ENCODE results near the gene GATA3.

- TF ChIP-seq POLR2AphosphoS5 (IDR thresholded peaks at IDR 0.05; ENCODE audit: low read depth) (no peak), CTCF (IDR thresholded peaks at IDR 0.05; ENCODE audit: insufficient read depth, low read length) (no peak), GABPA (IDR thresholded peaks at IDR 0.05; ENCODE audit: low read depth) (no peak), REST (IDR thresholded peaks at IDR 0.05; ENCODE audit: insufficient replicate concordance, low read depth) (no peak)
These were observed 15.1 kb upstream of the GATA3 start for GRCh38 chr10:8039321-8039881.

All from HL-60 (cell line).